ENCODE results near the gene EXOSC6.

DNA sequence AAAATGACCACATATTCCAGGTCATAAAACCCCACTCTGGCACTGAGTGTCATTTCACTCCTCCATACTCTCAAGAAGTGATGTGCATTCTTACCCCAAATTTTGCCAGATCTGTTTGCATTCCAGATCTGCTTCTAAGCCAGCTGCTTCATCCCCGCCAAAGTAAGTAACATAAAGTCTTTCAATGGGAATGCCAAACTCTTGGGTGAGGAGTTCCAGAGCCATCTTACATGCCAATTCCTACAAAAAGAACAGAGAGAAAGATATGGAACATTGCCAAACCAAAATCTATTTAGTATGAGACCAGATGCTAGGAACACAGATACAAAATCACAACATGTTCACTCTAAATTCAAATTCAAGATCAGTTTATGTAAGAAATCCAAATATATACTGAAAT is 24.7 kb upstream of the EXOSC6 start:
- TF ChIP-seq, protein P1, sequence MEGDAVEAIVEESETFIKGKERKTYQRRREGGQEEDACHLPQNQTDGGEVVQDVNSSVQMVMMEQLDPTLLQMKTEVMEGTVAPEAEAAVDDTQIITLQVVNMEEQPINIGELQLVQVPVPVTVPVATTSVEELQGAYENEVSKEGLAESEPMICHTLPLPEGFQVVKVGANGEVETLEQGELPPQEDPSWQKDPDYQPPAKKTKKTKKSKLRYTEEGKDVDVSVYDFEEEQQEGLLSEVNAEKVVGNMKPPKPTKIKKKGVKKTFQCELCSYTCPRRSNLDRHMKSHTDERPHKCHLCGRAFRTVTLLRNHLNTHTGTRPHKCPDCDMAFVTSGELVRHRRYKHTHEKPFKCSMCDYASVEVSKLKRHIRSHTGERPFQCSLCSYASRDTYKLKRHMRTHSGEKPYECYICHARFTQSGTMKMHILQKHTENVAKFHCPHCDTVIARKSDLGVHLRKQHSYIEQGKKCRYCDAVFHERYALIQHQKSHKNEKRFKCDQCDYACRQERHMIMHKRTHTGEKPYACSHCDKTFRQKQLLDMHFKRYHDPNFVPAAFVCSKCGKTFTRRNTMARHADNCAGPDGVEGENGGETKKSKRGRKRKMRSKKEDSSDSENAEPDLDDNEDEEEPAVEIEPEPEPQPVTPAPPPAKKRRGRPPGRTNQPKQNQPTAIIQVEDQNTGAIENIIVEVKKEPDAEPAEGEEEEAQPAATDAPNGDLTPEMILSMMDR (IDR thresholded peaks at IDR 0.05), result no peak
- no peak for TF ChIP-seq POLR2A (IDR thresholded peaks at IDR 0.05)

Data from tibial nerve (tissue), 3 donors.